HG03060 (cell line): ENCODE measurements around the gene SREK1.

Experiments used
- ATAC-seq: cut with Tn5 transposase; IDR thresholded peaks from one replicate; pipeline ENCODE4 v1.9.1; 2021; ENCODE audit warnings: low read depth, moderate number of reproducible peaks; ENCODE audit not compliant: unreplicated experiment

Gene SREK1

DNA sequence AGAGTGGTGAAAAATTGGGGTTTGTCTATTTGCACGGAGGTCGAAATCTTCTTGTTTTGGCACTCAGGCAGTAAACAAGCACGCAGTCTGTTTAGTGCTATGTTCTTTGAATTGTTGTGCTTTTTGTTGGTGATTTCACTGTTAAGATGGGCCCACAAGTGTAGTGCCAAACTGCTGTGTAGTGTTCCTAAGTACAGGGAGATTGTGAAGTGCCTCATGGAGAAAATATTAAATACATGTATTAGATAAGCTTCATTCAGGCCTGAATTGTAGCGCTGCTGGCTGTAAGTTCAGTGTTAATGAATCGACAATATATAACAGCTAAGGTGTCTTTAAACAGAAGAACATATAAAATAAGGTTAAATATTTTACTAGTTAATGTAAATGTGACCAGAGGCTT is 17.3 kb downstream of the SREK1 start:
- ATAC-seq: no peak

DNA sequence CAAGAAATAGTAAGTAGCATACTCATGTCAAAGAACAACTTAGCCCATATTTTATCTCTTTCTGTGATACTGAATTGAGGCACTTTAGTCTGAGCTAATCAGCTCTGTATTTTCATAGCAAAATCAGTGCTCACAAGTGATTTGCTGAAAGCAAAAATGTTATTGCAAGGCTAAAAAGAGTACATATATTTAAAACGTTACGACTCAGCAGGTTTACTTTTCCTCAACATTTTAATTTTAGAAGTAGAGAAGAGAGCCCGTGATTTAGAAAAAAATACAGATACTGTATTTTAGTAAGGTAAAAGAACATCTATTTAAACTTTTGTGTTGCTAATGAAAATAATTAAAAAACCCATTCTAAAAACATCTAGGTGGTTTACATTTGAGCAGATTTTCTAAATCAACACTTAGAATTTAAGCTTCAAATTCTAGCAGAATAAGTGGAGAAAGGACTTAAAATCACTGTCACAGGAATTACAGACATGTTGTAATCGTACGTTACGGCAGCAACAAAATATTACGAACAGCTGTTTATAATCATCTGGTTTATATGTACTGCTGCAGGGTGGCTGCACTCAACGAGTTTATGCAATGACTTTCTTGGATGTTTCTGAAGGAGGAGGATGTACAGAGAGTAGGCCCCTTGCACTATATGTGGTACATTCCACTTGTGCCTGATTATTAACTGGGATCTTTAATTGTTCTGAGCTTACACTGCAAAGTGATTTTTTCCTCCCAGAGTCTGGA is 20.1 kb downstream of the SREK1 start:
- ATAC-seq: no peak

DNA sequence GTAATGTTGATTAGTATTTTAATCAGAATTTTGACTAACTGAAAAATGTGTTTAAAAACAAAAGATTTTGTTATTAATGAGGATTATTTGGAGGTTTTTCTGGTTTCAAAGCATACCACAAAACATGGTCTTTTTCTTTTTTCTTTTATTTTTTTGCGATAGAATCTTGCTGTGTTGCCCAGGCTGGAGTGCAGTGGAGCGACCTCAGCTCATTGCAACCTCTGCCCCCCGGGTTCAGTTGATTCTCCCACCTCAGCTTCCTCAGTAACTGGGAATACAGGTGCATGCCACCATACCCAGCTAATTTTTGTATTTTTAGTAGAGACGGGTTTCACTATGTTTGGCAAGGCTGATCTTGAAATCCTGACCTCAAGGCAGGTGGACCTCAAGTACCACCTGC is 24.1 kb downstream of the SREK1 start:
- ATAC-seq: no peak

DNA sequence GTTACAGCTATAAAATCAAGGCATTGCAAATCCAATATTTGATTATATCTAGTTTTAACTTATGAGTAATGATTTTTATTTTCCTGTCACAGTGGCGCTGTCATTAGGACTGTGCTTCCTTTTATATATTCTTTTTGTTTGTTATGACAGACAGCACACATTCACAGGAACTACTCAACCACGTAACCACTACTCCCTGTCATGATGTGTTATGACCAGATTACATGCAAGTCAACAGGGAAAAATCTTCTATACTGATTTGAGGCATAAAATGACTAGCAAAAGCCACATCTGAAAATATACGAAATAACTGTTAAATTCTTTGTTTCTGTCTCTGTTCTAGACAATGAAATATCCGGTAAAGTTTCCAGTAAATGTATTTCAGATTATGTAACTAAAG is 25.4 kb downstream of the SREK1 start:
- ATAC-seq: no peak

DNA sequence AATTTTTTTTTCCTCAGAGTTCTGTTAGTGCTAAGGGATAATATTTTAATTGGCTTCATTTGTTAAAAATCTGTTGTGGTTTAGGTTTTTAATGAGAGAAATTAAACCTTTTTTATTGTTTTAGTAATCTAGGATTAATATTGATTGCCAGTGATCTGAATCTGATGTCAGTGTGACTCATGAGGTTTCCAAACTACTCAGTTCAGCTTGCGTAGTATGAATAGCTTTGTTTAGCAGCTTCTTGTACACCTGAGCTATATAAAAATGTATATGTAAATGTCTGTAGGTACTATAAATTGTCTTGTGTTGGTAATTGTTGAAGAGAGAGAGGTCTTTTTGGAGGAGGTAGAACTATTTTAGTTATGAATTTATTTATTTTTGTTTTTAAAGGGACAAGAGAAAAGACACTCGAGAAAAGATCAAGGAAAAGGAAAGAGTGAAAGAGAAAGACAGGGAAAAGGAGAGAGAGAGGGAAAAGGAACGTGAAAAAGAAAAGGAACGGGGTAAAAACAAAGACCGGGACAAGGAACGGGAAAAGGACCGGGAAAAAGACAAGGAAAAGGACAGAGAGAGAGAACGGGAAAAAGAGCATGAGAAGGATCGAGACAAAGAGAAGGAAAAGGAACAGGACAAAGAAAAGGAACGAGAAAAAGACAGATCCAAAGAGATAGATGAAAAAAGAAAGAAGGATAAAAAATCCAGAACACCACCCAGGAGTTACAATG is 26.3 kb downstream of the SREK1 start:
- no peak for ATAC-seq

DNA sequence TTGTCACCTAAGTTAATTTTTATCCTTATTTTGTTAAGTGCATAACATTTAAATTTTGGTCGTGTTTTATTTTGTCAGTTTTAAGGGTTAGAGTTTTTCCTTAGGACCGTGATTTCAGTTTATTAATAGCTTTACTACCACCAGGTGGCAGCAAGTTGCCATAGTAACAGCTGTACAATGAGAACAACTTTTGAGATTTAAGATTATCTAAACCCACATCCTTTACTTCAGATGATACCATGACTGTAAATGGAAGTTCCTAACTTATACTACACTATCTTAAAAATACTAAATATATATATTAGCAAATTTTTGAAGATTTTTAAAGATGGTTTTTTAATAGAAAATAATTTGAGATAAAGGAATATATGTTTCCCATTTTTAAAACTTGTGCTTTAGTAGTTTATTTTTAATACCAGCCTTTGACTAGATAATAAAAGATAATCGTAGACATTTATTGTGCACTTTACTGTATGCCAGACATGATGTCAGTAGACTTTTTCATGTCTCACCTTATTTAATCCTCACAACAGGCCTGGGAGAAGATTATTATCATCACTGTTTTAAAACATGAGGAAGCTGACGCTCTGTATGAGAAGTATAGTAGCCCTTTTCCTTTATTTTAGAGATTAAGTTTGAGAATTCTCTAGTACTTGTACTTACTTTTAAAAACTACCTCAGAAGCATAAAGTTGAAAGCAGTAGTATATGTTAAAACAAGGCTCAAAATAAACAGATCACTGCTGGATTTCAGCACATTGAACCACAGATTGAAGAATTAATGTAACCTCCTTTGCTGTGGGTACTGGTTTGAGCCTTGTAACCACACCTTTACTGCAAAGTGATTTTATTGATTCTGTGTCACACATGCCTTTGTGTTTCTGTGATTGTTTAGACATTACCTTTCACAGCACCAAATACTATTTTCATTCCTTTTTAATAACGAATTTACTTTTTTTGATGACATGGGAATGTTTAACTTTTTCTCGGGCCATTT is 27.5 kb downstream of the SREK1 start:
- no peak for ATAC-seq

DNA sequence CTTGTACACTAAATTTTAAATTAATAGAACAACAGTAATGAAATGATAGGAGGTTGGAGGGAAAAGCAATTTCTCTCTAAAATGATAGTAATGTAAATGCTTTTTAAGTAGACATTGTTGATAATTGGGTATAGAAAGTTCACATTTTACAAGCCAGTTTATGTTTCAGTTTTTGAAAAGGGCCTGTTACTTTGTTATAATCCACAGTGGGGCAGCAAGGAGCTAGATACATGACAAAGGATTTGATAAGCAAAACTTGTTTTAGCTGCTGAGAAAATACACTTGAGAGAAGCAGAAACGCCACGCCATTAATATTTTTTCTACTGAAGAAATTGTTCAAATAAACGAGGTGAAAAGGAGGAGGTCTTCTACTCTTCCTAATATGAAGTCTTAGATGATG is 30.2 kb downstream of the SREK1 start:
- no peak for ATAC-seq

DNA sequence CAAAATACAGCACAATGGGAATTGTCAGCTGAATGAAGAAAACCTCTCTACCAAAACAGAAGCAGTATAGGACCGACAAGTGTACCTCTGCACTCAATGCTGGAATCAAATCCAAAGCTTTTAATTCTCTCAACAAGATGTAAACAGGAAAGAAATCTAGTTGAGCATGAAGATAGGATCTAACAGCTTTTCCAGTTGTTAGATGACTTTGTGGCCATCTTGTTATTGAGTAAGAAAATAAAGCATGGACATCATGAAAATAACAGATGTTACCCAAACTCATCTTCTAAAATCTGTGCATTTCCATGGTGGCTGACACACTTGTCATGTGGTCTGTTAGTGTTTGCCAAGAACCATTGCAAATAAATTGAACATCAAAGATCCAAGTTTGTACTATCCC is 34.7 kb downstream of the SREK1 start:
- no peak for ATAC-seq

DNA sequence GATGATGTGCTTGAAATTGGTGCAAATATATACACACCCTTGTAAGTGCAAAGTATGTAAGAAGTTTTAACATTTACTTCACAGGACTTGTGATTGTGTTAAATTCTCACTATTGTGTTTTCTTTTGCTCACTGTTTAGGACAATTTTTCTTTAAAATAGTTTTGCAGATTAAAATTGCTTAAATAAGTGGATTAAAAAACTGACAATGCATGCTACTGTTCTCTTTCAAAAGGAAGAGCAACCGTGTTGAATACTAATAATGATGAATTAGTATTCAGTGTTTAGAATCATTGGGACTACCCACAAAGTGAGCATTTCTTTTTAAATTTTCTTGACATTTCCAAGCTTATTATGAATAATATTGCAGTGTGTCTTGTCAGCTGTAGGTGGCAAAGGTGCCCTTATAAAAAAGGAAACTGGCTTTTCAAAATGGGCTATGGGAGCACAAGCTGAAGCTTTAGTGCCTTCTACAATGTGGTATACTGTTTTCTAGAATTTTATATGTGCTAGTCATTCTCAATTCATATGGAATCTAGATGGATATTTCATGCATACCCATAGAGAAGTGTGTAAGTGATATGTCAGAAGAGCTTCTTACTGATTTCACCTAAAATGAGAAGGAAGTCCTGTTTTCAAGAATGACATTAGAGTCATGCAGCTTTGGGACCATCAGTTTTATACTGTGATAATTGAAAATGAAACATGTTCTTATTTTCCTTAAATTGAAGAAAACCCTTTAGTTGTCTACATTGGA is 35.4 kb downstream of the SREK1 start:
- no peak for ATAC-seq

DNA sequence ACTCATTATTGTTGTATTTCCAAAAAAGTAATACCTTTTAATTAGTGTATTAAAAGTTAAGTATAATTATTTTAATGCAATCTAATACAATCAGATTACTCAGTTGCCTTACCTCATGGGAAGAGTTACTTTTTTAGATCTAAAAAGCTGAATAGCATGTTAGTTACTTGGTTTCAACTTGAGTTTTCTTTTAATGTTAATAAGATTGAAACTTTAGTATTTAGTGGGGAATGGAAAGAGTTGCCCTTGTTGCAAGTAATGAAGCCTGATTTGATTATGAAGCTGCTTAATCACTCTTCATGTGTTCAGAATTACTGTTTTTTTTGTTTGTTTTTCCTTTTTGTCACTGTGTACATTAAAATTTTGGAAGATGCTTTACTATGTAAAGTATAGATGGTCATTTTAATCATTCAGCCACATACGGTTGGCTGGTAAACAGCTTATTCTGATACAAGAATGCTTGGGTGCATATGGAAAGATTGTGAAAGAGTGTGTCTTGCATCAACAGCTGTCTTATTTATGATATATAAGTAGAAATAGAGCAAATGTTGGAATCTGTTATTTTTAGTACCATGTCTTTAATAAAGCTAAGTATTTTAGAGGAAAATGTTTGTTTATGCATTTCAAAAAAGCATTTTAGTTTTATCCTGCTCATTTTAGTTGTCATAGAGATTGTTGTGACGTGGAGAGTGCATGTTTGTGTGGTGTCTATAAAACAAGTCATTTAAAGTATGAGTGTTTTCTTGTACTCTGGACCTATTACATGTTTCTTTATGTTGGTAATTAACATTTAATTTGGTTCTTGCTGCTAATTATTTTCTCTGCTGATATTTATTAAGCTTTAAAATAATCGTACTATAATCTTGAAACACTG is 36.4 kb downstream of the SREK1 start:
- no peak for ATAC-seq

DNA sequence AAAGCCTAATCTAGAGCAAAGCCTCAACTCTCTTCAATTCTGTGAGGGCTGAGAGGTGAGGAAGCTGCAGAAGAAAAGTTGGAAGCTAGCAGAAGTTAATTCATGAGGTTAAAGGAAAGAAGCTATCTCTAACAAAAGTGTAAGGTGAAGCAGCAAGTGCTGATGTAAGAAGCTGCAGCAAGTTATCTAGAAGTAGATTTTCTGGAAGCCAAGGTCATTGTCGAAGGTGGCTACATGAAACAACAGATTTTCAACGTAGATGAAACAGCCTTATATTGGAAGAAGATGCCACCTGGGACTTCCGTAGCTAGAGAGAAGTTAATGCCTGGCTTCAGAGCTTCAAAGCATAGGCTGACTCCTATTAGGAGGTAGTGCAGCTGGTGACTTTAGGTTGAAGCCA is 42.0 kb downstream of the SREK1 start:
- no peak for ATAC-seq

DNA sequence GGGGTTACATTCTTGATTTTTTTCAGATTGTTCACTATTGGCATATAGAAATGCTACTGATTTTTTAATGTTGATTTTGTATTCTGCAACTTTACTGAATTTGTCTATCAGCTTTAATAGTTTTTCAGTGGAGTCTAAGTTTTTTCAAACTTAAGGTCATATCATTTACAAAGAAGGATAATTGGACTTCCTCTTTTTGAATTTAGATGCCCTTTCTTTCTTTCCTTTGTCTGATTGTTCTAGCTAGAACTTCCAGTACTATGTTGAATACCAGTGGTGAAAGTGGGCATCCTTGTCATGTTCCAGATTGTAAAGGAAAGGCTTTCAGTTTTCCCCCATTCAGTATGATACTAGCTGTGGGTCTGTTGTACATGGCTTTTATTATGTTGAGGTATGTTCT is 49.3 kb downstream of the SREK1 start:
- ATAC-seq: no peak

DNA sequence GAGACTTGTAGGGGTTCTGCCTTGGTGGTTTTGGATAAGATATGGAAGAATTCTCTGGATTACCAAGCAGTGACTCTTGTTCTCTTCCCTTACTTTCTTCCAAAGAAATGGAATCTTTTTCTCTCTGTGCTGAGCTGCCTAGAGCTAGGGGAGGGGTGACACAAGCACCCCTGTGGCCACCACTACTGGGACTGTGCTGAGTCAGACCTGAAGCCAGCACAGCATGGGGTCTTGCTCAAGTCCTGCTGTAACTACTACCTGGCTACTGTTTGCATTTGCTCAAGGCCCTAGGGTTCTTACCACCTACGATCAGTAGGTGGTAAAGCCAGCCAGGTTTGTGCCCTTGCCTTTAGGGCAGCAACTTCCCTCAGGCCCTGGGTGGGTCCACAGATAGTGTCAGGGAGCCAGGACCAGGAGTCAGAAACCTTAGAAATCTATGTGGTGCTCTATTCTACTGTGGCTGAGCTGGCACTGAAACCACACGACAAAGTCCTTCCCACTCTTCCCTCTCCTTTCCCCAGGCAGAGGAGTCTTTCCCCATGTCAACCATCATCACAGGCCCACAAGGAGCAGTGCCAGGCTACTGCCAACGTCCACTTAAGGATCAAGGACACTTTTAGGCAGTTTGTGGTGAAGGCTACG is 53.8 kb downstream of the SREK1 start:
- ATAC-seq: no peak

DNA sequence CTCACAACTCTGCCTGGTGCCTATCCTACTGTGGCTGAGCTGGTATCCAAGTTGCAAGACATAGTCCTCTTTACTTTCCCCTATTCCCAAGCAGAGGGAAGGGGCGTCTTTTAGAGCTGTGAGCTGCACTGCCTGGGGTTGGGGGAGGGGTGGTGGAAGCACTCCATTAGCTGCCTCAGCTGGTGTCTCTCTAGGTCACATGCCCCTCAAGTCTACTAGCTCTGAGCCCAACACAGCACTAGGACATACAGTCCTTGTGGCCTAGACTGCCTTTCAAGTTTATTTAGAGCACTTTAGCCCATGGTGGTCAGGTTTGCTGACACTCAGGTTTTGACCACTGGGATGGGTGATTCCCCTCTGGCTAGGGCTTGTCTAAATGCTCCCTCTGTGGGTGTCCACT is 54.7 kb downstream of the SREK1 start:
- ATAC-seq: no peak

DNA sequence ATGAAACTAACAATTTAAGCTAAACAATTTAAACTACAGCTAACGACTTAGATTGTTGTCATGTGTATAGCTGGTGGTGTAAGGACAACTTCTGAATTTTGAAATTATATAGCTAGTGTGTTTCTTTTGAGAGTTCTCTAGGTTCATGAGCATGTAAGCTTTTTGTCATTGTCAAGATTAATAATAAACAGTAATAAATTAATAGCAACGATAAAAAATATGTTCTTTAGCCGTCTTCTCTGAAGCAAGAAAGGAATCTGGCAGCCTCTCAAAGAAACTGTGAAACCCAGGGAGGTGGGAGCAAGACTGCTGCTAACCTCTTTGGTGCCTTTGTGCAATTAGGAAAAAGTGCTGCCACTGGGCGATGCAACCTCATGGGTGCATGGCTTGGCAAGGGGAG is 59.4 kb downstream of the SREK1 start:
- ATAC-seq: no peak

DNA sequence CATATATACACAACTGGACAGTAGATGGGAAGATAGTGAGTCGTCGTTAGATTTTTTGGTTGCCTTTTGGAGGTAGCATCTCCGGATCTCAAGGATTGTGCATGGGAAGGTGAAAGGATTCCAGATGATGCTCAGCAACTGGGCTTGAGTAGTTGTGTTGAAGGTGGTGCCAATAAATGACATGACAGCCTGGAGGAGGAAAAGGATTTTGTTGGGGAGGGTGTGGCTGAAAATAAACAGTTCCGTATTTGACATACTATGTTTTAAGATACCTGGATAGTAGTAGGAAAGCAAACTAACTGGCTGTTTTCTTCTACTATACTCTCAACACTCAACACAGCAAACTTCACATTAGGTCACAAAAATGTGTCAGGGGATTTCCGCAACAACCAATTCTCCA is 62.4 kb downstream of the SREK1 start:
- no peak for ATAC-seq

DNA sequence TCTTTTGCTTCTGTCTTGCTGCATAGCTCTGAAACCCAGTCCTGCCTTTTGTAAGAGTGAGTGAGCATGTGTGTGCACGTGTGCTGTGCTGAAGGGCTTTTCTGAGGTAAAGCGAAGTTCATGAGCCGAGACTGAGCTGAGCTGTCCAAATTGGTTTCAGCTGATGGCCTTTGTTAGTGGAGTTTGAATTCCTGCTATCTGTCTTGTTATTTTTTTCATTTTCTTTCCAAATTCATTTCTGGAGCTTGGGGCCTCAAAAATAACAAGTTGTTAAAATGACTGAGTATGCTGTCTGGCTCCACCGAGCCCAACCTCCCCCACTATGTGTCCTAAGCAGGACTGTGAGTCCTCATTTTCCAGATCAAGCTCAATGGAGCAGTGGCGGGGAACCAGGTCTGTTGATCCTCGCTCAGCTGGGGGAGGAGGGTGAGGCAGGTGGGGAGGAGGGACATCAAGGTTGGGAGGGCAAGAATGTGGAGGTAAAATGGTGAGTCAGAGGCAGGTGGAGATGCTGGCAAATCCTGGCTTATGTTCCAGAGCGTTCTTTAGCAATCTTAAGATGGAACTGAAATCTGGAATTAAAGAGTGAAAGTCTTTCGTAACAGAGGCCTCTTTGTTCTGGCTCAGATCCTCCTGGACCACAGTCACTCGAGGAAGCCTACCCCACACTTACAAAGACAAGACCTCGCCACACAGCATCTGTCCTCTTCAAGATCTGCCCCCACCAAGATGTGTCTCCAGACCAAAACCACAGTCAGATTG is 63.9 kb downstream of the SREK1 start:
- ATAC-seq: no peak

DNA sequence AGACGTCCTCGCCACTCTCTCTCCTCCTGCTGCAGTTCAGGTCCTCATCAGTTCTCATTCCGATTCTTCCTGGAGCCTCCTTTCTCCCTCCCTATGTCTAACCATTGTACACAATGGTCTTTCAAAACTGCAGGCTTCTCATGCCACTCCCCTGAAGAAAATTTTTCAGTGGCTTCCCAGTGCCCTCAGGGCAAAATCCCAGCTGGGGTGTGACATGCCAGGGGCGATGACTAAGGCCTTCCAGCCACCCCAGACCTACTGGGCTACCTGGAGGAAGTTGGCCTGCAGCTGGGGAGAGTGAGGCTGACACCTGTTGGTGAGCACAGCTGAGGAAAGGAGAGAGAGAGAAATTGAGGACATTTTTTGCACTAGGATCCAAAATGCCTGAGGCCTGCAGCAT is 65.2 kb downstream of the SREK1 start:
- no peak for ATAC-seq
